Chondrocyte (in vitro differentiated cells): ENCODE results near the gene CXADR. TPM values are rescaled to one million over a fixed set of nuclear protein-coding genes. Genes with fewer than 3 reads are reported as not detected.
"Not testable (repeated sequence)": the region's sequence is repeated elsewhere in the genome, so short reads cannot be mapped to it uniquely, and the experiment has no call there.

ENCODE experiments used
- DNase-seq: peaks from one replicate; pipeline ENCODE4 v3.0.0; 2021; ENCODE audit warnings: mixed read lengths, low spot score
- H3K27ac Mint-ChIP-seq: one replicate; pipeline ENCODE4 v1.8.0; 2021; ENCODE audit warnings: mild to moderate bottlenecking, moderate library complexity, mixed read lengths; ENCODE audit not compliant: unreplicated experiment
- H3K27me3 Mint-ChIP-seq: 2 replicates; pipeline ENCODE4 v1.8.0; 2021; ENCODE audit warnings: low read depth, mixed read lengths
- H3K36me3 Mint-ChIP-seq: 2 replicates; pipeline ENCODE4 v1.8.0; 2021; ENCODE audit warnings: low read depth, mixed read lengths
- H3K4me1 Mint-ChIP-seq: 2 replicates; pipeline ENCODE4 v1.8.0; 2021; ENCODE audit warnings: low read depth, mild to moderate bottlenecking, mixed read lengths
- H3K4me3 Mint-ChIP-seq: one replicate; pipeline ENCODE4 v1.8.0; 2021; ENCODE audit warnings: mild to moderate bottlenecking, moderate library complexity, mixed read lengths; ENCODE audit not compliant: unreplicated experiment
- H3K9me3 Mint-ChIP-seq: 2 replicates; pipeline ENCODE4 v1.8.0; 2021; ENCODE audit warnings: low read depth, mixed read lengths
- CTCF ChIP-seq: fragments of 200-600 bp; sonication (generic); IDR thresholded peaks from 2 replicates; pipeline ENCODE4 v1.5.0; 2021; ENCODE audit warnings: antibody characterized with exemption, mild to moderate bottlenecking, moderate library complexity
- total RNA-seq: library from RNA; stranded (reverse); gene quantifications from 3 replicates; pipeline ENCODE4 v1.2.1, GENCODE V29; 2021

The CXADR gene
- total RNA-seq, 1 donor from 2014 or later: 0.17 TPM

DNA sequence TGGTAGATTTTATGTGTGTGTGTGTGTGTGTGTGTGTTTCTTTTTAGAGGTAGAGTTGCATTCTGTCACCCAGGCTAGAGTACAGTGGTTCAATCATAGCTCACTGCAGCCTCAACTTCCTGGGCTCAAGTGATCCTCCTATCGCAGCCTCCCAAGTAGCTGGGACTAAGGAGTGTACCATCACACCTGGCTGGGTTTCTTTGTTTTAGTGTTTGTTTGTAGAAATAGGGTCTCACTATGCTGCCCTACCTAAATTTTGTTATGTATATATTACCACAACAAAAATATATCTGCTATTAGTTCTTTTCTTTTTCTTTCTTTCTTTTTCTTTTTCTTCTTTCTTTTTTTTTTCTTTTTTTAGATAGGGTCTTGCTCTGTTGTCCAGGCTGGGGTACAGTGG, 43.1 kb upstream of the CXADR start:
- H3K4me3 Mint-ChIP-seq: no peak overlapping the region
- no peak for TF ChIP-seq CTCF
- no peak for DNase-seq
- H3K27ac Mint-ChIP-seq: no peak overlapping the region
- H3K27me3 Mint-ChIP-seq: peaks cover 3% of the 10 kb centered on the region
- H3K36me3 Mint-ChIP-seq: peaks cover 1% of the 10 kb centered on the region
- peaks cover 3% of the 10 kb centered on the region for H3K9me3 Mint-ChIP-seq
- H3K4me1 Mint-ChIP-seq: peaks cover 6% of the 10 kb centered on the region

- Mint-ChIP-seq H3K36me3 (peaks cover 1% of the 10 kb centered on the region), H3K9me3 (peaks cover 3% of the 10 kb centered on the region), H3K27me3 (peaks cover 5% of the 10 kb centered on the region), H3K27ac (no peak overlapping the region), H3K4me3 (no peak overlapping the region), H3K4me1 (peaks cover 6% of the 10 kb centered on the region)
- no peak for TF ChIP-seq CTCF
- no peak for DNase-seq
Observed at GRCh38 chr21:17472182-17472581, 40.7 kb upstream of the CXADR start.

DNA sequence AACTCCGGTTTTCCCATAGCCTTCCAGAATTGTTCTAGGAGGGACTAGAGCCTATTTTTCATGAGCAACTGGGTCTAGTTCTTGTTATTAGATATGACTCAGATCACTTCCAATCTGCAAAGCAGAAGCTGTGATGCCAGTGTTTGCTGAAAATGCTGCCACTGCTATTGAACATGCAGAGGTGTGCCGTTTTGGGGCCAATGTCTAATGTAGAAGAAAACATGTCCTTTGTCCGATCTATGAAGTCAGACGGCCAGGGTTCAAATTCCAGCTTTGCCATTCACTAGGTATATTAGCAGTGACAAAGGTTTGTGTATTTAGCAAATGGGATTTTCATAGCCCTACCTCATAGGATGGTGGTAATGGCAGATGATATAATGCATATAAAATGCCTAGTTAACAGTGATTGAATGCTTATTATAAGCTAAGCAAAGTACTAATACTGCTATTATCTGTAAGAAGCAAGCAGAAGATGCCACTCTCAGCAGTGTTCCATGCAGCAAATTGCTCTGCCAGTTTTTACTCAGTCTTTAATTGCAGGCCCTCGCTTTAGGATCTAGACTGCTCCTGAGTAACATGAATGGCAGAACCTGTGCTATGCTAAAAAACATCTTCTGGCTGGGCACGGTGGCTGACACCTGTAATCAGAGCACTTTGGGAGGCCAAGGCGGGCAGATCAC, 40.1 kb upstream of the CXADR start:
- Mint-ChIP-seq H3K36me3 (peaks cover 1% of the 10 kb centered on the region), H3K4me1 (peaks cover 1% of the 10 kb centered on the region), H3K4me3 (no peak overlapping the region), H3K27ac (no peak overlapping the region), H3K27me3 (peaks cover 5% of the 10 kb centered on the region), H3K9me3 (peaks cover 3% of the 10 kb centered on the region)
- TF ChIP-seq CTCF: no peak
- DNase-seq: no peak

DNA sequence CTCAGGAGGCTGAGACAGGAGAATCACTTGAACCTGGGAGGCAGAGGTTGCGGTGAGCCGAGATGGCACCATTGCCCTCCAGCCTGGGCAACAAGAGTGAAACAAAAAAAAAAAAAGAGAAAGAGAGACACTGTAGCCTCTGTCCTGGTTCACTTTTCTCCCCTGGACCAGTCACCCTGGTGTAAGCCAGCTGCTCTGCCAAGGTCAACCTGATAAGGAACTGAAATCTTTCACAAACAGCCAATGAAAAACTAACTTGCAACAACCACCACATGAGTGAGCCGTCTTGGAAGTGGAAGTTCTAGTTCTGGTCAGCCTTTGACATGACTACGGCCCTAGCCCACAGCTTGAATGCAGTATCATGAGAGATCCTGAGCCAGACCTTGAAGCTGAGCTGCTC, 36.8 kb upstream of the CXADR start:
- TF ChIP-seq CTCF: no peak
- no peak for DNase-seq
- Mint-ChIP-seq H3K27ac (no peak overlapping the region), H3K36me3 (peaks cover 1% of the 10 kb centered on the region), H3K4me1 (no peaks in the 10 kb centered on the region), H3K27me3 (peaks cover 7% of the 10 kb centered on the region), H3K4me3 (no peak overlapping the region), H3K9me3 (peaks cover 3% of the 10 kb centered on the region)

DNA sequence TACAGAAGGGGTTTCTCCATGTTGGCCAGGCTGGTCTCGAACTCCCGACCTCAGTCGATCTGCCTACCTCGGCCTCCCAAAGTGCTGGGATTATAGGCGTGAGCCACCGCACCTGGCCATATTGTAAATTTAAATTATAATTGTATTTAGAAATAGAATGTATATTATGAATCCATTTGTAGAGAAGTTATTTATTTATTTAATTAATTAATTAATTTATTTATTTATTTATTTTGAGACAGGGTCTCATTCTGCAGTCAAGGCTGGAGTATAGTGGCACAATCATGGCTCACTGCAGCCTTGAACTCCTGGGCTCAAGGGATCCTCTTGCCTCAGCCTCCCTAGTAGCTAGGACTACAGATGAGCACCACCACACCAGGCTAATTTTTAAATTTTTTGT, 34.7 kb upstream of the CXADR start:
- not testable (repeated sequence) for H3K9me3 Mint-ChIP-seq, H3K4me1 Mint-ChIP-seq, DNase-seq, H3K4me3 Mint-ChIP-seq, H3K36me3 Mint-ChIP-seq, H3K27ac Mint-ChIP-seq, H3K27me3 Mint-ChIP-seq

GRCh38 chr21:17479606-17480005, 33.2 kb upstream of the CXADR start:
- DNase-seq: no peak
- H3K4me3 Mint-ChIP-seq: no peak overlapping the region
- TF ChIP-seq CTCF: no peak
- no peaks in the 10 kb centered on the region for H3K4me1 Mint-ChIP-seq
- no peak overlapping the region for H3K27ac Mint-ChIP-seq
- H3K27me3 Mint-ChIP-seq: peaks cover 5% of the 10 kb centered on the region
- no peaks in the 10 kb centered on the region for H3K9me3 Mint-ChIP-seq
- no peaks in the 10 kb centered on the region for H3K36me3 Mint-ChIP-seq
